ENCODE results near the gene ID1.
"Not testable (repeated sequence)": the region's sequence is repeated elsewhere in the genome, so short reads cannot be mapped to it uniquely, and the experiment has no call there.

Gene ID1

DNA sequence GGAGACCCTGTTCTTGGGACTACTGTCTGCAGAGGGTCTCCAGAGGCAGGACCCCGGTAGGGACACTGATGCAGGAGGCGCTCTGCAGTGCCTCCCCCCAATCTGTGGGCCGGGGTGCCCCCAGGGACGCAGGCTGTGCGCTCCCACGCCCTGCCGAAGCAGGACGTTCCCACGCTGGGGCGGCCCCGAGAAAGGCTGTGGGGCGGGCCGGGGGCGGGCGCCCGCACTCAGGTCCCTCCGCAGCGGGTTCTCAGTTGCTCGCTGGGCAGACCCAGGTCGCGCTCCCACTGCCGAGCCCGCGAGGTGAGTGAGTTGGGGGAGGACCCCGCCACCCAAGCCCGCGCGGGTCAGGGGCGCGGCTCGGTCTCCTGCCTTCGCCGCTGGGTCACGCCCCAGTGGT, 32.6 kb downstream of the ID1 start, which contains the start of gene COX4I2:
Gene COX4I2, plus strand, starts transcription at position 253 of the 400 bp plus-strand sequence. CDS start 1,106 bp downstream, outside the sequence.
- DNase-seq (ENCODE audit: low spot score): no peak

DNA sequence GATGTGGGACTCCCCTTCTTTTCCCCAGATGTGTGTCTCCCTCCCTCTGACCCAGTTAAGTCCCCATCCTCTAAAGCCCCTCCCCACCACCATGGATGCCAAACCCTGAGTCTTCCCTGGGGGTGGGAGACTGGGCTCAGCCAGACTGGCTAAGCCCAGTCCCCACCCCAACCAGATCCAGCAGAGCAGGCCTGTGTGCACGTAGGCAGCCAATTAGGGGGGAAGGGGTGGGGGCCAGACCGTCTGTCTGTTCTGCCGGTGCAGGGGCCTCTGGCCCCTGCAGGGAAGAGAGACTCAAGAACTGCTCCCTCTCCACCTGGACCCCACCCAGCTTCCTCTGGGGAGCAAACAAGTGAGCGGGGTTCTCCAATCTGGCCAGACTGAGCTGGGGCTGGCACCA, 33.2 kb downstream of the ID1 start:
- DNase-seq (ENCODE audit: low spot score): no peak

DNA sequence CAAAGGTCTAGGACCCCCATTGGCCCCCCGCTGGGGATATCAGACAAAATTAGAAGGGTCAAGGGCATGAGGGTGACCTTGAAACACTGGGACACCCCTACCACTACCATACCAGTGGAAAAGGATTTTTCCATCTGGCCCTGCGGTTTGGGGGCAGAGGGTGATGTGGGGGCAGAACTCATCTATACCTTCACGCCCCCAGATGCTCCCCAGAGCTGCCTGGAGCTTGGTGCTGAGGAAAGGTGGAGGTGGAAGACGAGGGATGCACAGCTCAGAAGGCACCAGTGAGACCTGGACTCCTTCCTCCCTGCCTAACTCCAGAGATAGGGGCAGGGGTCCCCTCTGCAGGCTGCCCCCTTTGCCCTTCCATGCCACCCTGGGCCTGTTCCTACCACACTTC, 33.7 kb downstream of the ID1 start:
- no peak for DNase-seq (ENCODE audit: low spot score)

DNA sequence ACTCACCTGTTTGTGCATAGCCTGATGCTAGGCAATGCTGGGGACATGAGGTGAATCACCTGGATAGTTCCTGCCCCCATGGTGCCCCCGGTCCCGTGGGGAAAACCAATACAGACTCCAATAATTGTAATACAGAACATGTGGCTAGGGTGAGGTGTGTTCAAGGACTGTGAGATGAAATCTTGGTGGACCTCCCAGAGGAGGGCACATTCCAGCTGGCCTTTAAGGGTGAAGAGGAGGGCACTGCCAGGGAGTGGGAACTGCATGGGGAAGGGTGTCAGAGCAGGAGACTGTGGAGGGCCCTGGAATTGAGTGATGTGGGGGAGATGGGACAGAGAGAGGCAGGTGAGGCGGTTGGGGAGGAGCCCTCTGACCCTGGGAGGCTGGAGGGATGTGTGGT, 35.2 kb downstream of the ID1 start:
- no peak for DNase-seq (ENCODE audit: low spot score)

DNA sequence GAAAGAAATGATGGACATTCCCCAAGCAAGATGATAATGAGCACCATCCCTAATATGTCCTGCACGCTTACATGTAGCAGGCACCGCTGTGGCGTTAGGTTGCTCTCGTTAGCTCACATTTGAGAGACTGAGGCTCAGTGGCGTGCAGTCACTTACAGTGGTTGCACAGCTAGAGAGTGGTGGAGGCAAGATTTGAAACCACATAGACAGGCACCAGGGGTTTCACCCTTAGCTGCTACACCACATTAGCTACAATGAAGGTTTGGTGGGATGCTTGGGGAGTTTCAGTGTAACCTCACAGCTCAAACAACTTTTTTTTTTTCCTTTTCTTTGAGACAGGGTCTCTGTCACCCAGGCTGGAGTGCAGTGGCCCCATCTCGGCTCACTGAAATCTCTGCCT, 36.3 kb downstream of the ID1 start:
- no peak for DNase-seq (ENCODE audit: low spot score)

DNA sequence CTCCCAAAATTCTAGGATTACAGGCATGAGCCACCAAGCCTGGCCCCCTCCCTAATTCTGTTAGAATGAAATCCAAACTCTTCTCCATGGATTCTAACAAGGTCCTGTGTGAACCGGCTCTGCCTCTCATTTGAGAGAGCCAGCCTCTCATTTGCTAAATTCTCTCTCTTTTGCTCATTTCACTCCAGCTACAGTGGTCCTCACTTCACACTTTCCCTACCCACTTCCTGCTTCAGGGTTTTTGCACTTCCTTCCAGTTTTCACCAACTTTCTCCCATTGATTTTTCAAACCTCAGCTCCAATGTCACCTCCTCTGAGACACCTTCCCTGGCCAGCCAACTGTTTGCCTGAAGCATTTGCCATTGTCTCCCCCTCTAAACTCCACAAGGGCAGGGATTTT, 37.7 kb downstream of the ID1 start:
- no peak for DNase-seq (ENCODE audit: low spot score)

DNA sequence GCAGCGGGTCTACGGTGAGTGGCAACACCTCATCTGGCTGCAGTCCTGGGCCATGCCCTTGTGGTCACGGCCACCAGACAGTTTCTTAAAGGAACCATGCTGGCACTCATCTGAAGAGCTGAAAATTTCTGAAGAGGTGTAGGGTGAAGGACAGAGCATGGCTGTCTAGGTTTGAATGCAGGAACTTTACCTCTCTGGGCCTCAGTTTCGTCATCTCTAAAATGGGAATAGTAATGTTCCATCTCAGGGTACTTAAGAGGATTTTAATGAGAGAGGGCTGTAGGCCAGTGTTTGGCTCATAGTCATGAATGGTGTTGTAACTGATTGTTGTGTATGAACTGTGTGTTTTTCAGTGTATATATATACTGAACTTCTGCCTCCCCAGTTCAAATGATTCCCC, 38.4 kb downstream of the ID1 start:
- DNase-seq (ENCODE audit: low spot score): no peak

DNA sequence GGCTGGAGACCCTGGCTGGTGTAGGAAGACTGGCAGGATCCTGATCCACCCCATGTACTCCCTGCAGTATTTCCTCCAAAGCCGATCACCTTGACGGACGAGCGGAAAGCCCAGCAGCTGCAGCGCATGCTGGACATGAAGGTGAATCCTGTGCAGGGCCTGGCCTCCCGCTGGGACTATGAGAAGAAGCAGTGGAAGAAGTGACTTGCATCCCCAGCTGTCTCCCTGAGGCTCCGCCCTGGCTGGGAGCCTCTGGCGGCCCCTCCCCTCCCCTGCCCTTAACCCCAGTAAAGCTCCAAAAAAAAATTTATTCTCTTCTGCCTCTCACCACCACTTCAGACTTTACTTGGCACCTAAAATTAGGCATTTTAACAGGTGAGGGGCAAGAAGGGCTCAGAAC, 39.6 kb downstream of the ID1 start:
- DNase-seq (ENCODE audit: low spot score): no peak

DNA sequence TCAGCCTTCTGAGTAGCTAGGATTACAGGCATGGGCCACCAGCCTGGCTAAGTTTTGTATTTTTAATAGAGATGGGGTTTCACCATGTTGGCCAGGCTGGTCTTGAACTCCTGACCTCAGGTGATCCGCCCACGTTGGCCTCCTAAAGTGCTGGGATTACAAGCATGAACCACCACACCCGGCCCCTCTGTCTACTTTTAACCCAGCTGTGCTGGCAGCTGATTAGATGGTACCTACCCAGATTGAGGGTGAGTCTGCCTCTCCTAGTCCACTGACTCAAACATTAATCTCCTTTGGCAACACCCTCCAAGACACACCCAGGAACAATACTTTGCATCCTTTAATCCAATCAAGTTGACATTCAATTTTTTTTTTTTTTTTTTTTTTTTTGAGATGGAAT, 43.0 kb downstream of the ID1 start:
- not testable (repeated sequence) for DNase-seq (ENCODE audit: low spot score)

DNA sequence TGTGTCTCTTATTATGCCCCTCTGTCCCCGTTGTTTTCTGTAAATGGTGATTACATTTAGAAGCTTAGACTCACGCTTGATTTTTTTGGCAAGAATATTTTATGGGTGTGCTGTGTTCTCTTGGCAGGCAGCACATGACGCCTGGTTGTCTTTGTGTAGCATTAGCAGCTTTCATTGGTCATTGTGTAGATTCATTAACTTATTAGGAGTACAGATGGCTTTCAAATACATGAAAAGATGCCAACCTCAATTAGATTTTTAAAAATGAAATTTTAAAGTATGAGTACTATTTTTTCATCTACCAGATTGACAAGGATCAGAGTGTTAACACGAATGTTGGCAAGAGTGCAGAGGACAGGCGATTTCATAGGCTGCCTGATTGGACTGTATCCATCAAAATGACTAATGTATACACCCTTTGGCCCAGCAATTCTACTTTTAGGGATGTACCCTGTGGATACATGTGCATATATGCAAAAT, 47.9 kb downstream of the ID1 start:
- no peak for DNase-seq (ENCODE audit: low spot score)

DNA sequence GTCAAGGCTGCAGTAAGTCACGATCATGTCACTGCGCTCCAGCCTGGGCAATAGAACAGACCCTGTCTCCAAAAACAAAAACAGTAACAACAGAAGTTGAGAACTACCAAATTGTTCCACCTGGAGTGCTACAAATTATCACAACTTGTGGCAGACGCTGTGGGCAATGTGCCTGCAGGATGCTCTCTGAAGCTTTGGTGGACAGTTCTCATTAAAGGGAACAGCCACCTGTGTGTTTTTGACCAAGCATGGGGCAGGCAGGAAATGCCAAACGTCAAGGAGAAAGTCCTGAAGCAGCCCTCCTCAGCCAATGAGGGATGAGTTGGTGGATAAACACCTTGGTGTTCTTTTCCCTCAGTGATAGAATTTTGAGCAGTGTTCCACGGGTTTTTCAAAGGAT, 48.5 kb downstream of the ID1 start:
- DNase-seq (ENCODE audit: low spot score): no peak

DNA sequence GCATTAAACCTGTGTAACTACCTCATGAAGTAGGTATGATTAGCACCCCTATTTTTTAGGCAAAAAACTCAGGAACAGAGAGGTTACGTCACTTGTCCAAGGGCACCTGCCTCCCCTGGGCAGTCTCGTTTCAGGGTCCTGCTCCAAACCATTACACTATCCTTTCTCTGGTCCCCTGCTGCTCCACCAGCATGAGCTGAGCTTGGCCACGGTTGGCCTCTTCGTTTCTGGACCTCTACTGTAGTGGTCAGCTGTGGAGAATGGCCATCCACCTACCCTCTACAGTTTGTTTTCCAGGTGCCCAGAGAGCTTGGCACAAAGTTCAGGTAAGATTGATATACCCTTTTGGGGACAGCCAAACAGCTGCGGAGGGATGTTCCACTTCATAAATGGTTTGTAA, 49.4 kb downstream of the ID1 start:
- no peak for DNase-seq (ENCODE audit: low spot score)

All from germinal center (tissue), 1 donor.